ENCODE measurements around the gene USF3. TPM values are rescaled to one million over a fixed set of nuclear protein-coding genes. Genes with fewer than 3 reads are reported as not detected.

Gene USF3
- total RNA-seq, 3 donors from 2014 or later, result 19.7 to 38.9 (median 28.5) TPM

GRCh38 chr3:113730550-113730949 is 34.1 kb upstream of the USF3 start:
- Histone ChIP-seq H3K4me1 (no peaks in the 10 kb centered on the region), H3K27me3 (no peaks in the 10 kb centered on the region), H3K36me3 (no peaks in the 10 kb centered on the region), H3K27ac (no peak overlapping the region), H3K9me3 (no peaks in the 10 kb centered on the region), H3K4me3 (no peak overlapping the region)
- no peak for DNase-seq (ENCODE audit: low spot score in 2 of 2)
- TF ChIP-seq CTCF (IDR thresholded peaks at IDR 0.05) (no peak), POLR2A (IDR thresholded peaks at IDR 0.05) (no peak), POLR2AphosphoS5 (IDR thresholded peaks at IDR 0.05) (no peak)
- intact Hi-C loops (cut with DNase I; ENCODE audit: low total_unique reads), result no loop called here

DNA sequence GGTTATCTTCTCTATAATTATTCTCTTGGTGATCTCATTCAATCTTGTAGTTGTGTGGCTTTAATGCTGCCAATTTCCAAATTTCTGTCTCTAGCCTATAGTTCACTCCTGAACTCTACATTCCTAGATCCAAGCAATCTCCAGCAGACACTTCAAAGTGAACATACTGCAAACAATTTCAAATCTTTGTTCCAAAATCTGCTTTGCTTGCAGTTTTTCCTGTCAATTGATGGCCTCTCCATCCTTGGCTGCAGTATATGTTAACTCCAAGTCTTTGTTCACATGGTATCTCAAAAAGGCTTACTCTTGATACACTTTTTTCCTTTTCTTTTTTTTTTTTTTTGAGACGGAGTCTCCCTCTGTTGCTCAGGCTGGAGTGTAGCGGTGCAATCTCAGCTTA is 32.2 kb upstream of the USF3 start:
- H3K4me3 ChIP-seq, result no peak overlapping the region
- H3K9me3 ChIP-seq, result no peaks in the 10 kb centered on the region
- intact Hi-C loops (cut with DNase I; ENCODE audit: low total_unique reads), result no loop called here
- no peak for DNase-seq (ENCODE audit: low spot score in 2 of 2)
- no peaks in the 10 kb centered on the region for H3K27me3 ChIP-seq
- TF ChIP-seq POLR2A (IDR thresholded peaks at IDR 0.05), result no peak
- no peak for TF ChIP-seq POLR2AphosphoS5 (IDR thresholded peaks at IDR 0.05)
- no peak for TF ChIP-seq CTCF (IDR thresholded peaks at IDR 0.05)
- H3K4me1 ChIP-seq, result no peaks in the 10 kb centered on the region
- H3K27ac ChIP-seq, result no peak overlapping the region
- H3K36me3 ChIP-seq, result no peaks in the 10 kb centered on the region

DNA sequence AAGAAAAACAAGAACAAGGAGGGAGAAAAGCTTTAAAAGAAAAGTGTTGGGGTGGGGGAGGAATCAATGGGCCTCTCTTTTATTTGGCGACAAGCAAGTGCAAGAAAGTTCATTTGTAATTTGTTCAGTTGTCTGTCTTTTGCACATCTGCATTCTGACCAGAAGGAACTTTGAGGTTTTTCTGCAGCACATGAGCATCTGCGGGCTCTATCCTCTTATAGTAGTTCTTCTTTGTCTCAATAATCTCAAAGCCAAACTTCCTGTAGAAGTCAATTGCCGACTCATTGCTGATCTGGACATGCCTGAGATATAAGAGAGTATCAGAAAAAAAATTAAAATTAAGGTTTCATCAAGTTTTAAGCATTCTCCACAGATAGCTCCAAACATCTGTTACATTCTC is 25.2 kb upstream of the USF3 start:
- H3K36me3 ChIP-seq, result peaks cover 6% of the 10 kb centered on the region
- intact Hi-C loops (cut with DNase I; ENCODE audit: low total_unique reads), result no loop called here
- no peaks in the 10 kb centered on the region for H3K27me3 ChIP-seq
- TF ChIP-seq CTCF (IDR thresholded peaks at IDR 0.05), result no peak
- TF ChIP-seq POLR2A (IDR thresholded peaks at IDR 0.05), result no peak
- no peak for TF ChIP-seq POLR2AphosphoS5 (IDR thresholded peaks at IDR 0.05)
- no peaks in the 10 kb centered on the region for H3K4me1 ChIP-seq
- H3K27ac ChIP-seq, result no peak overlapping the region
- DNase-seq (ENCODE audit: low spot score in 2 of 2), result no peak
- H3K4me3 ChIP-seq, result no peak overlapping the region
- H3K9me3 ChIP-seq, result no peaks in the 10 kb centered on the region

- Histone ChIP-seq H3K4me3 (no peak overlapping the region), H3K9me3 (no peaks in the 10 kb centered on the region), H3K36me3 (peaks cover 6% of the 10 kb centered on the region), H3K27me3 (no peaks in the 10 kb centered on the region), H3K4me1 (no peaks in the 10 kb centered on the region), H3K27ac (no peak overlapping the region)
- no peak for DNase-seq (ENCODE audit: low spot score in 2 of 2)
- intact Hi-C loops (cut with DNase I; ENCODE audit: low total_unique reads), result no loop called here
- no peak for TF ChIP-seq POLR2AphosphoS5 (IDR thresholded peaks at IDR 0.05)
- TF ChIP-seq CTCF (IDR thresholded peaks at IDR 0.05), result no peak
Measured at GRCh38 chr3:113719758-113720157, 23.3 kb upstream of the USF3 start.

DNA sequence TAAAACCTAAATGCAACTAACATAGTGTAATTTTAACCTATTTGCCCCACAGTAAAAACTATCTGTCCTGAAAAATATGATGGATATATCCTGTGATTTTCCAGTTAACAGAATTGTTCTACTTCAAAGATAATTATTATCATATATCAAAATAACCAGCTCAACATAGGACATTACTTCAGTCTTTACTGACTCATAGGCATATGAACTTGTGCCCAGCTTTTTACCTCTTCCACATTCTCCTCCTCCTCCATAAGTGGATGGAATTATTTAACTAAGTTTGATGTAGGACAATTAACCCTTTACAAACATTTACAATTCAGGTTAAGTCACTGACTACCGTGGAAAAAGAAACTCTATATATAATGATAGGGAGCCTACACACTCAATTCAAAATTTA is 22.9 kb upstream of the USF3 start:
- Histone ChIP-seq H3K27me3 (no peaks in the 10 kb centered on the region), H3K4me3 (no peak overlapping the region), H3K4me1 (no peaks in the 10 kb centered on the region), H3K36me3 (peaks cover 6% of the 10 kb centered on the region), H3K9me3 (no peaks in the 10 kb centered on the region), H3K27ac (no peak overlapping the region)
- no peak for TF ChIP-seq POLR2AphosphoS5 (IDR thresholded peaks at IDR 0.05)
- no peak for TF ChIP-seq CTCF (IDR thresholded peaks at IDR 0.05)
- TF ChIP-seq POLR2A (IDR thresholded peaks at IDR 0.05), result no peak
- intact Hi-C loops (cut with DNase I; ENCODE audit: low total_unique reads), result no loop called here
- no peak for DNase-seq (ENCODE audit: low spot score in 2 of 2)

Measured in breast epithelium (tissue), 4 donors.